Activated naive CD4-positive, alpha-beta T cell treated with anti-CD3 and anti-CD28 coated beads, Interleukin-2, amount 50 U/mL, for 24 hours (primary cell): ENCODE measurements around the gene MAPKAP1.
A peak's percentile ranks its signal among the peaks of the same experiment; 100 is the strongest.

Experiments
- H3K27ac Mint-ChIP-seq: one replicate; pipeline ENCODE4 v1.8.0; 2021; ENCODE audit warnings: mild to moderate bottlenecking, mixed read lengths
- H3K27me3 Mint-ChIP-seq: one replicate; pipeline ENCODE4 v1.8.0; 2021; ENCODE audit warnings: mixed read lengths
- H3K36me3 Mint-ChIP-seq: one replicate; pipeline ENCODE4 v1.8.0; 2021; ENCODE audit warnings: mixed read lengths
- H3K4me1 Mint-ChIP-seq: one replicate; pipeline ENCODE4 v1.8.0; 2021; ENCODE audit warnings: mixed read lengths
- H3K4me3 Mint-ChIP-seq: one replicate; pipeline ENCODE4 v1.8.0; 2021; ENCODE audit warnings: mild to moderate bottlenecking, mixed read lengths
- H3K9me3 Mint-ChIP-seq: one replicate; pipeline ENCODE4 v1.8.0; 2021; ENCODE audit warnings: mixed read lengths

Gene MAPKAP1

GRCh38 chr9:125621170-125621569, 85.8 kb downstream of the MAPKAP1 start:
- Mint-ChIP-seq H3K4me3 (no peak overlapping the region), H3K27me3 (no peaks in the 10 kb centered on the region), H3K9me3 (no peaks in the 10 kb centered on the region), H3K4me1 (peaks cover 34% of the 10 kb centered on the region), H3K36me3 (peaks cover 7% of the 10 kb centered on the region), H3K27ac (no peak overlapping the region)

GRCh38 chr9:125620216-125620615, 86.8 kb downstream of the MAPKAP1 start:
- Mint-ChIP-seq H3K27me3 (no peaks in the 10 kb centered on the region), H3K36me3 (peaks cover 7% of the 10 kb centered on the region), H3K9me3 (no peaks in the 10 kb centered on the region), H3K4me1 (peaks cover 38% of the 10 kb centered on the region), H3K27ac (no peak overlapping the region), H3K4me3 (no peak overlapping the region)

DNA sequence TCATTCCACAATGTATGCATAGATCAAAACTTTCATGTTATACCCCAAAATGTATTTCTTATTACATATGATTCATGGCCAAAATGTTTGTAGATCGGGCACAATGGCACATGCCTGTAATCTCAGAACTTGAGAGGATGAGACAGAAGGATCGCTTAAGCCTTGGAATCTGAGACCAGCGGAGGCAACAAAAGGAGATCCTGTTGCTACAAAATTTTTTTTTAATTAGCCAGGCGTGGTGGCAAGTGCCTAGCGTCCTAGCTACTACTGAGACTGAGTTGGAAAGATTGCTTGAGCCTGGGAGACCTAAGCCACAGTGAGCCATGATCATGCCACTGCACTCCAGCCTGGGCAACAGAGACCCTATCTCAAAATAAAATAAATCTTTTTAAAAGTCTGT, 89.9 kb downstream of the MAPKAP1 start:
- H3K4me1 Mint-ChIP-seq, result peaks cover 50% of the 10 kb centered on the region
- no peak overlapping the region for H3K27ac Mint-ChIP-seq
- no peaks in the 10 kb centered on the region for H3K27me3 Mint-ChIP-seq
- H3K9me3 Mint-ChIP-seq, result no peaks in the 10 kb centered on the region
- no peak overlapping the region for H3K4me3 Mint-ChIP-seq
- peaks cover 7% of the 10 kb centered on the region for H3K36me3 Mint-ChIP-seq

DNA sequence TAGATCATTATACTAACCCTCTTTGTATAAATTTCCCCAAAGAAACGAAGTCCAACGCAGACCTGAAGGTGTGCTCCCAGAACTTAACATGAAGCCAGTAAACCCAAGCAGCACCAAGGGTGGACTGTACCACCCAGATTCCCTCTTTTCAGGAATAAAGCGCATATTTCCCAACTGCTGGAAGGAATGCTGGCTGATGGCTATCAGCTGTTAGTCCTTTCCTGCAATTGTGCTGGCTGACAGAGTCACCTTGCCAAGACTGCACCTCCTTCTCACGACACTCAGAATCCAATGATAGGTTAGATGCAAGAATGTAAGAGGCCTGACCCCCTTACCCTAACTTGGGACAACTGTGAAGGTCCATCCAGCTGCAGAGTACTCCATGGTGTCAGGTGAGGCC, 93.9 kb downstream of the MAPKAP1 start:
- Mint-ChIP-seq H3K4me1 (peaks cover 59% of the 10 kb centered on the region), H3K4me3 (no peak overlapping the region), H3K9me3 (no peaks in the 10 kb centered on the region), H3K36me3 (peaks cover 1% of the 10 kb centered on the region), H3K27ac (no peak overlapping the region), H3K27me3 (no peaks in the 10 kb centered on the region)

DNA sequence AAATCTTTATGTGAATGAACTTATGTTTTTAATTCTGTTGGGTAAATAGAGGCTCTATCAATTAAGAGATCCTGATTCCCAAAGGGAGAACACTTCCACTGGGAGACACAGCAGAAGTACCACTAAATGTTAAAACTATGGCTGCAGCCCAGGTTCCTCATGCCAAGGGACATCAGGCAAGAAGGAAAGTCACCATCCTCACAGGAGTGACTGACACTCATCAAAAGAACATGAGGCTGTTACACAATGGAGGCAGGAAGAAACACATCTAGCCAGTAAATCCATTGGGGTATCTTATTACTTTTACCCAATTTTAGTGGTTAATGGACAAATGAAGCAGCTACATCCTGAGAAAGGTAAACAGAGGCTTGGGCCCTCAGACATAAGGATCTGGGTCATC, 94.4 kb downstream of the MAPKAP1 start:
- no peak overlapping the region for H3K4me3 Mint-ChIP-seq
- H3K27me3 Mint-ChIP-seq, result no peaks in the 10 kb centered on the region
- H3K4me1 Mint-ChIP-seq, result peaks cover 59% of the 10 kb centered on the region
- no peak overlapping the region for H3K27ac Mint-ChIP-seq
- H3K9me3 Mint-ChIP-seq, result no peaks in the 10 kb centered on the region
- H3K36me3 Mint-ChIP-seq, result peaks cover 1% of the 10 kb centered on the region

DNA sequence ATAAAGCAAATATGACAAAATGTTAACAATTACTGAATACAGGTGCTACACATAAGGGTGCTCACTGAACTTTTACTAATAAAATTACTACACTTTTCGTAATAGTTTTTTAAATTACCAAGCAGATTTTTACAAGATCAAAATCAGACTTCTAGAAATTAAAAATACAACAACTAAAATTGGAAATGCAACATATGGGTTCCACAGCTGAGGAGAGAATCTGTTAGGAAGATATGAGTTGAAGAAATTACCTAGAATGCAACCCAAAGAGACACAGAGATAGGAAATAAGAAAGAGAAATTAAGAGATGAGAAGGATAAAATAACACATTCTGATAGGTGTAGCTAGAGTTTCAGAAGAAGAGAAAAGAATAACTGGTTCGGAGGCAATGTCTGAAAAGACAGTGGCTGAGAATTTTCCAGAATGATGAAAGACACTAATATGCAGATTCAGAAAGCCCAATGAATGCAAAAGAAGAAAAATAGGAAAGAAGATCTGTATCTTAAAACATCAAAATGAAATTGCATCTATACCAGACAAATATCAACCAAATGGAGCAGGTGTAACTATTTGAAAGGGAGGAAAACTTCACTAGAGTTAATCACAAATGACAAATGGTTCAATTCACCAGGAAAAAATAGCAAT, 95.8 kb downstream of the MAPKAP1 start:
- Mint-ChIP-seq H3K36me3 (peaks cover 1% of the 10 kb centered on the region), H3K27ac (no peak overlapping the region), H3K4me3 (no peak overlapping the region), H3K4me1 (peaks cover 58% of the 10 kb centered on the region), H3K9me3 (no peaks in the 10 kb centered on the region), H3K27me3 (no peaks in the 10 kb centered on the region)

GRCh38 chr9:125609744-125610143, 97.3 kb downstream of the MAPKAP1 start:
- Mint-ChIP-seq H3K4me3 (no peak overlapping the region), H3K4me1 (peaks cover 59% of the 10 kb centered on the region), H3K27me3 (no peaks in the 10 kb centered on the region), H3K9me3 (no peaks in the 10 kb centered on the region), H3K36me3 (peaks cover 1% of the 10 kb centered on the region), H3K27ac (peak overlapping the region; percentile 61)

DNA sequence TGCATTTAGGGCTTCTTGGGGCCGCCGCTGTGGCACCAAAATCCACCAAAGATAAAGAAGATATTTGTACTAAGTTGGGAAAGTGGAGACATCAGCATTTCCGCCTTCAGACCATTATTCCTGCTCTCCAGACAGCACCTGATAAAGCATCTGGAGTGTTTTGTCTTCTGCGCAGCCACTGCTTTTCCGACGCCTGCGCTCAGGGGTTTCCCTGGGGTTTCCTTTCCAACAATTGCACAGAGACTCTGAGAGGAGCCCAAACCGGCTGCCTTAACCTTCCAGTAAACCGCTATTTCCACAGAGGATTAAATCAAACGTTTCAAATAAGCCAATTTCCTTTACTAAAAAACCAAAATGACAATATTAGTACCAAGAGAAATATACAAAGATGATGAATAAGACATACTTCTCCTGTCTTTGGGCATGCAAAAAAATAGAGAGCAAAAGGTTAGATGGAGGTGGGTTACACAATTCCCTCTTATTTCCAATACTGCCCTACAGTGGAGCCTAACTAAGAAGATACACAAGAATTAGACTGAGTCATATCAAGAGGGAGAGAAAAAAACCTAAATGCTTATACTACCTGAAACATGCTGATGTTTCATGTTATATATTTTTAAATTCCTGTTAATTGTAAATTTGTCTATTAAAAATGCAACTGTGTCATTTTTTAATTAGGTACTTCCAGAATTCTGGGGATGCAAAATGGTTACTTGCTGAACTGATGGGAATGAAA, 98.4 kb downstream of the MAPKAP1 start:
- Mint-ChIP-seq H3K4me1 (peaks cover 65% of the 10 kb centered on the region), H3K4me3 (no peak overlapping the region), H3K27me3 (no peaks in the 10 kb centered on the region), H3K9me3 (no peaks in the 10 kb centered on the region), H3K27ac (peak overlapping the region; percentile 38), H3K36me3 (peaks cover 1% of the 10 kb centered on the region)

- H3K9me3 Mint-ChIP-seq, result no peaks in the 10 kb centered on the region
- H3K27me3 Mint-ChIP-seq, result no peaks in the 10 kb centered on the region
- H3K36me3 Mint-ChIP-seq, result peaks cover 9% of the 10 kb centered on the region
- no peak overlapping the region for H3K4me3 Mint-ChIP-seq
- no peak overlapping the region for H3K27ac Mint-ChIP-seq
- peaks cover 68% of the 10 kb centered on the region for H3K4me1 Mint-ChIP-seq
Observed at GRCh38 chr9:125604196-125604595, 102.8 kb downstream of the MAPKAP1 start.

- peaks cover 63% of the 10 kb centered on the region for H3K4me1 Mint-ChIP-seq
- H3K9me3 Mint-ChIP-seq, result no peaks in the 10 kb centered on the region
- H3K4me3 Mint-ChIP-seq, result no peak overlapping the region
Observed at GRCh38 chr9:125603478-125604021, 103.5 kb downstream of the MAPKAP1 start.

DNA sequence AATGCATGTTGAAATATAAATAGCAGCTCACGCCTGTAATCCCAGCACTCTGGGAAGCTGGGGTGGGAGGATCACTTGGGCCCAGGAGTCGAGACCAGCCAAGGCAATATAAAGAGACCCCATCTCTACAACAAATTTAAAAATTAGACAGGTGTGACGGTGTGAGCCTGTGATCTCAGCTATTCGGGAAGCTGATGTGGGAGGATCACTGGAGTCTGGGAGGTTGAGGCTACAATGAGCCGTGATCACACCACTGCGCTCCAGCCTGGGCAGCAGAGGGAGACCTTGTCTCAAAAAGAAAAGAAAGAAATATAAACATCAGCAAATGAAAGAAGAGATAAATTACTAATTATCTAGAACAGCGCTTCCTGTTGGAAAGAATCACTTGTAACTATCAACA, 105.0 kb downstream of the MAPKAP1 start:
- H3K4me1 Mint-ChIP-seq, result peaks cover 62% of the 10 kb centered on the region
- H3K9me3 Mint-ChIP-seq, result no peaks in the 10 kb centered on the region
- no peak overlapping the region for H3K4me3 Mint-ChIP-seq
- H3K27ac Mint-ChIP-seq, result no peak overlapping the region
- H3K27me3 Mint-ChIP-seq, result no peaks in the 10 kb centered on the region
- peaks cover 12% of the 10 kb centered on the region for H3K36me3 Mint-ChIP-seq

More at GRCh38 chr9:125603478-125604021, 103.5 kb downstream of the MAPKAP1 start:
- Mint-ChIP-seq H3K27me3 (no peaks in the 10 kb centered on the region), H3K27ac (no peak overlapping the region), H3K36me3 (peaks cover 9% of the 10 kb centered on the region)

DNA sequence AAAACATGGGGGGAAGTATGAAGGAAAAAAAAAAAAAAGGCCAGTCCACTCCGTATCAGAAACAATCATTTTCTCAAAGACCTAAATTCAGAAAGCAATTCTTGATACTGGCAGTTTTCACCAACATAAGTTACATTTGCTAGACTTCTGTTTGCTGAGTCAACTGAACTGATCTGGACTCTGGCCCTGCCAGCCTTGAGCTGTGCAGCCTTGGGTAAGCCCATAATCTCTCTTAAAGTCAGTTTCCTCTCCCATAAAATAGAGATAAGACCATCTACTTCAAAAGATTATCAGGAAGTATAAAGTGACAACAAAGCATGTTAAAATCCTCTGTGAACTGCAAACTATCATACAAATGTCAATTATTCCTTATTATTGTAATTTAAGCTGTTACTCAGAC, 106.8 kb downstream of the MAPKAP1 start:
- Mint-ChIP-seq H3K4me3 (no peak overlapping the region), H3K36me3 (peaks cover 16% of the 10 kb centered on the region), H3K27me3 (no peaks in the 10 kb centered on the region), H3K4me1 (peaks cover 61% of the 10 kb centered on the region), H3K9me3 (no peaks in the 10 kb centered on the region), H3K27ac (no peak overlapping the region)

GRCh38 chr9:125594223-125594610, 112.8 kb downstream of the MAPKAP1 start:
- Mint-ChIP-seq H3K9me3 (no peaks in the 10 kb centered on the region), H3K36me3 (peaks cover 17% of the 10 kb centered on the region), H3K4me3 (no peak overlapping the region), H3K27ac (no peak overlapping the region), H3K4me1 (peaks cover 45% of the 10 kb centered on the region), H3K27me3 (no peaks in the 10 kb centered on the region)

GRCh38 chr9:125593581-125594222, 113.3 kb downstream of the MAPKAP1 start:
- H3K27me3 Mint-ChIP-seq, result no peaks in the 10 kb centered on the region
- H3K9me3 Mint-ChIP-seq, result no peaks in the 10 kb centered on the region

DNA sequence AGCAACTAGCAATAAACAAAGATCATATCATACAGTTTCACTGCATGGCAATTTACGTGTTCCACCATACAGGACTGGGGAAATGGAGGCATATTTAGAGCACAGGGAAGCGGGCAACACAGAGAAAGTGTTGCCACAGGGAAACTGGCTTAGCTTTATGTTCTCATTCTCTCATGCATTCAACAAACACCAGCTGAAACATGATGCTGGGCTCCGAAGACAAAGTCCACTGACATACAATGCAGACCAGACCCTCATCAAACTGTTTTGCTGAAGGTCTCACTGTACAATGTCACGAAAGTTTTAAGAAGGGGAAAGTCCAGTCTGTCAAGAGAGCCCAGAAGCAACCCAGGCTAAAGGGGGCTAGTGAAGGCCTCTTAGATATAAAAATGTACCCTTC, 115.1 kb downstream of the MAPKAP1 start:
- Mint-ChIP-seq H3K27ac (no peak overlapping the region), H3K4me3 (no peak overlapping the region), H3K27me3 (no peaks in the 10 kb centered on the region), H3K4me1 (peaks cover 52% of the 10 kb centered on the region), H3K9me3 (no peaks in the 10 kb centered on the region), H3K36me3 (peaks cover 17% of the 10 kb centered on the region)

More at GRCh38 chr9:125593581-125594222, 113.3 kb downstream of the MAPKAP1 start:
- Mint-ChIP-seq H3K27ac (no peak overlapping the region), H3K4me3 (no peak overlapping the region), H3K36me3 (peaks cover 17% of the 10 kb centered on the region), H3K4me1 (peaks cover 46% of the 10 kb centered on the region)

- Mint-ChIP-seq H3K27me3 (no peaks in the 10 kb centered on the region), H3K4me3 (no peak overlapping the region), H3K9me3 (no peaks in the 10 kb centered on the region), H3K36me3 (peaks cover 19% of the 10 kb centered on the region), H3K4me1 (peaks cover 56% of the 10 kb centered on the region), H3K27ac (no peak overlapping the region)
Observed at GRCh38 chr9:125591245-125591644, 115.8 kb downstream of the MAPKAP1 start.
